Panc1 (cell line): ENCODE results near the gene BTBD8. TPM values are rescaled to one million over a fixed set of nuclear protein-coding genes. Genes with fewer than 3 reads are reported as not detected.

Experiments
- ATAC-seq: fragments of 200-7000 bp; cut with Tn5 transposase; 2 replicates; pipeline ENCODE4 v1.9.1; 2020; ENCODE audit warnings: mild to moderate bottlenecking, moderate library complexity
- BruUV-seq: library from RNA; stranded (reverse); fragments of 400-500 nt; replicated peaks from 2 replicates; lab custom pipeline; 2021; lab: Mats Ljungman, UMichigan
- CTCF ChIA-PET: fragments of 300-600 bp; sonication (Branson Sonifier 250); formaldehyde crosslinking; loops from one replicate; lab custom pipeline; 2022; ENCODE audit warnings: antibody characterized with exemption; lab: Charles Lee
- POLR2A ChIA-PET: fragments of 300-600 bp; sonication (Branson Sonifier 250); formaldehyde crosslinking; loops from one replicate; lab custom pipeline; 2022; ENCODE audit warnings: antibody characterized with exemption; lab: Charles Lee
- DNase-seq: peaks from one replicate; pipeline ENCODE4 v3.0.0-alpha.2; 2010; ENCODE audit warnings: low read depth, low spot score
- H3K27ac ChIP-seq: 2 replicates; pipeline ENCODE4 v1.5.1; 2011; ENCODE audit warnings: mild to moderate bottlenecking, low read length, inconsistent platforms
- H3K27me3 ChIP-seq: fragments of 200-500 bp; sonication (Bioruptor generic); 2 replicates; pipeline ENCODE4 v1.6.0; 2014; ENCODE audit warnings: low read length, inconsistent platforms; ENCODE audit not compliant: control insufficient read depth, insufficient read depth
- H3K36me3 ChIP-seq: fragments of 200-500 bp; sonication (Bioruptor generic); 2 replicates; pipeline ENCODE4 v1.5.1; 2014; ENCODE audit warnings: inconsistent platforms, mild to moderate bottlenecking, low read length, moderate library complexity; ENCODE audit not compliant: control insufficient read depth, insufficient read depth
- H3K4me1 ChIP-seq: 2 replicates; pipeline ENCODE4 v1.5.1; 2011; ENCODE audit warnings: inconsistent platforms, mild to moderate bottlenecking, low read length, moderate library complexity; ENCODE audit not compliant: control insufficient read depth, insufficient read depth
- H3K4me3 ChIP-seq, 2 experiments: 2 replicates each; pipeline ENCODE4 v1.5.1; 2011 to 2012; ENCODE audit warnings: low read depth in 2 of 2, low read length in 2 of 2, mild to moderate bottlenecking in 2 of 2, inconsistent platforms in 1 of 2, moderate library complexity in 1 of 2
- H3K9me3 ChIP-seq: fragments of 200-500 bp; sonication (Bioruptor generic); 2 replicates; pipeline ENCODE4 v1.5.1; 2014; ENCODE audit warnings: low read depth, mild to moderate bottlenecking, inconsistent platforms, low read length, moderate library complexity; ENCODE audit not compliant: control insufficient read depth, insufficient read depth
- POLR2AphosphoS5 ChIP-seq: IDR thresholded peaks from 2 replicates; pipeline ENCODE4 v1.6.1; 2012; ENCODE audit warnings: mild to moderate bottlenecking, low read depth, low read length, moderate library complexity
- SIN3A ChIP-seq: IDR thresholded peaks from 2 replicates; pipeline ENCODE4 v1.6.1; 2012; ENCODE audit warnings: low read depth, mild to moderate bottlenecking, low read length, moderate library complexity, borderline replicate concordance; ENCODE audit not compliant: insufficient read depth
- TCF7L2 ChIP-seq: IDR thresholded peaks from 2 replicates; pipeline ENCODE4 v1.6.1; 2011; ENCODE audit warnings: mild to moderate bottlenecking, low read depth, low read length, inconsistent platforms
- in situ Hi-C: cut with HindIII; loops from 2 replicates; pipeline ENCODE4 v1.10.0; 2016; ENCODE audit warnings: low sequenced_read_pairs, low pct_unique_long_range_greater_than_20kb
- intact Hi-C: fragments of 100-400 bp; cut with micrococcal nuclease; formaldehyde crosslinking; loops from one replicate; pipeline ENCODE4 v1.10.0; 2022; ENCODE audit not compliant: unreplicated experiment
- total RNA-seq: library from RNA; stranded (reverse); gene quantifications from one replicate; pipeline ENCODE4 v1.2.1, GENCODE V29; 2021; ENCODE audit not compliant: unreplicated experiment
- TF ChIP-seq, protein P1 (sequence below): fragments of 450-650 bp; IDR thresholded peaks from 2 replicates; pipeline ENCODE4 v1.5.1; 2017; ENCODE audit warnings: mild to moderate bottlenecking
- TF ChIP-seq, protein P2 (sequence below), 2 experiments: IDR thresholded peaks; 2 replicates each; pipeline ENCODE4 v1.6.1; 2011 to 2012; ENCODE audit warnings: low read depth in 2 of 2, control low read depth in 1 of 2, low read length in 1 of 2, mild to moderate bottlenecking in 1 of 2, moderate library complexity in 1 of 2; ENCODE audit not compliant: insufficient read depth in 1 of 2

Gene BTBD8
- total RNA-seq, 1 experiment from 2014 or later, result 0.69 TPM

DNA sequence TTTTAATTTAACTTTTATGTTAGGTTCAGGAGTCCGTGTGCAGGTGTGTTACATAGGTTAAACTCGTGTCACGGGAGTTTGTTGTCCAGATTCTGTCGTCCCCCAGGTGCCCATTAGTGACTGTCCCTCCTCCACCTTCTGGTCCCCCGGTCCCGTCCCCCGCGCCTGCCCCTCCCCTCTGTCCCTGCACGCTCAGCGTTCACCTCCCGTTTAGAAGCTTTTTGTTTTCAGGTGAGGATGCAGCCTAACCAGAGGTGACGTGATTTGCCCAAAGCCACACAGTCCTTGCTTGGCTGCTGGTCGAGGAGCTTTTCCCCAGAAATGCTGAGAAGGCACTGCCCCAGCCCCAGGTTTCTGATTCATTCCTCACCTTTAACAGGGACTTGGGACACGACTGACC, 138.4 kb downstream of the BTBD8 start:
- no peaks in the 10 kb centered on the region for H3K9me3 ChIP-seq
- no peaks in the 10 kb centered on the region for H3K4me1 ChIP-seq
- CTCF ChIA-PET, result no interaction called here
- in situ Hi-C loops, result no loop called here
- H3K36me3 ChIP-seq, result no peaks in the 10 kb centered on the region
- H3K4me3 ChIP-seq, result no peak overlapping the region
- no peak for DNase-seq
- BruUV-seq, result no TSS peak
- no peak overlapping the region for H3K27ac ChIP-seq
- intact Hi-C loops, result no loop called here
- TF ChIP-seq POLR2AphosphoS5 (no peak), TCF7L2 (no peak), SIN3A (no peak)
- TF ChIP-seq, protein P1, sequence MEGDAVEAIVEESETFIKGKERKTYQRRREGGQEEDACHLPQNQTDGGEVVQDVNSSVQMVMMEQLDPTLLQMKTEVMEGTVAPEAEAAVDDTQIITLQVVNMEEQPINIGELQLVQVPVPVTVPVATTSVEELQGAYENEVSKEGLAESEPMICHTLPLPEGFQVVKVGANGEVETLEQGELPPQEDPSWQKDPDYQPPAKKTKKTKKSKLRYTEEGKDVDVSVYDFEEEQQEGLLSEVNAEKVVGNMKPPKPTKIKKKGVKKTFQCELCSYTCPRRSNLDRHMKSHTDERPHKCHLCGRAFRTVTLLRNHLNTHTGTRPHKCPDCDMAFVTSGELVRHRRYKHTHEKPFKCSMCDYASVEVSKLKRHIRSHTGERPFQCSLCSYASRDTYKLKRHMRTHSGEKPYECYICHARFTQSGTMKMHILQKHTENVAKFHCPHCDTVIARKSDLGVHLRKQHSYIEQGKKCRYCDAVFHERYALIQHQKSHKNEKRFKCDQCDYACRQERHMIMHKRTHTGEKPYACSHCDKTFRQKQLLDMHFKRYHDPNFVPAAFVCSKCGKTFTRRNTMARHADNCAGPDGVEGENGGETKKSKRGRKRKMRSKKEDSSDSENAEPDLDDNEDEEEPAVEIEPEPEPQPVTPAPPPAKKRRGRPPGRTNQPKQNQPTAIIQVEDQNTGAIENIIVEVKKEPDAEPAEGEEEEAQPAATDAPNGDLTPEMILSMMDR, result no peak
- TF ChIP-seq, protein P2, sequence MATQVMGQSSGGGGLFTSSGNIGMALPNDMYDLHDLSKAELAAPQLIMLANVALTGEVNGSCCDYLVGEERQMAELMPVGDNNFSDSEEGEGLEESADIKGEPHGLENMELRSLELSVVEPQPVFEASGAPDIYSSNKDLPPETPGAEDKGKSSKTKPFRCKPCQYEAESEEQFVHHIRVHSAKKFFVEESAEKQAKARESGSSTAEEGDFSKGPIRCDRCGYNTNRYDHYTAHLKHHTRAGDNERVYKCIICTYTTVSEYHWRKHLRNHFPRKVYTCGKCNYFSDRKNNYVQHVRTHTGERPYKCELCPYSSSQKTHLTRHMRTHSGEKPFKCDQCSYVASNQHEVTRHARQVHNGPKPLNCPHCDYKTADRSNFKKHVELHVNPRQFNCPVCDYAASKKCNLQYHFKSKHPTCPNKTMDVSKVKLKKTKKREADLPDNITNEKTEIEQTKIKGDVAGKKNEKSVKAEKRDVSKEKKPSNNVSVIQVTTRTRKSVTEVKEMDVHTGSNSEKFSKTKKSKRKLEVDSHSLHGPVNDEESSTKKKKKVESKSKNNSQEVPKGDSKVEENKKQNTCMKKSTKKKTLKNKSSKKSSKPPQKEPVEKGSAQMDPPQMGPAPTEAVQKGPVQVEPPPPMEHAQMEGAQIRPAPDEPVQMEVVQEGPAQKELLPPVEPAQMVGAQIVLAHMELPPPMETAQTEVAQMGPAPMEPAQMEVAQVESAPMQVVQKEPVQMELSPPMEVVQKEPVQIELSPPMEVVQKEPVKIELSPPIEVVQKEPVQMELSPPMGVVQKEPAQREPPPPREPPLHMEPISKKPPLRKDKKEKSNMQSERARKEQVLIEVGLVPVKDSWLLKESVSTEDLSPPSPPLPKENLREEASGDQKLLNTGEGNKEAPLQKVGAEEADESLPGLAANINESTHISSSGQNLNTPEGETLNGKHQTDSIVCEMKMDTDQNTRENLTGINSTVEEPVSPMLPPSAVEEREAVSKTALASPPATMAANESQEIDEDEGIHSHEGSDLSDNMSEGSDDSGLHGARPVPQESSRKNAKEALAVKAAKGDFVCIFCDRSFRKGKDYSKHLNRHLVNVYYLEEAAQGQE (IDR thresholded peaks at IDR 0.05; ENCODE audit: insufficient read depth in 1 of 2, low read depth in 2 of 2, low read length in 1 of 2), result no peak
- no peak for ATAC-seq
- POLR2A ChIA-PET, result no interaction called here
- H3K27me3 ChIP-seq, result no peaks in the 10 kb centered on the region

DNA sequence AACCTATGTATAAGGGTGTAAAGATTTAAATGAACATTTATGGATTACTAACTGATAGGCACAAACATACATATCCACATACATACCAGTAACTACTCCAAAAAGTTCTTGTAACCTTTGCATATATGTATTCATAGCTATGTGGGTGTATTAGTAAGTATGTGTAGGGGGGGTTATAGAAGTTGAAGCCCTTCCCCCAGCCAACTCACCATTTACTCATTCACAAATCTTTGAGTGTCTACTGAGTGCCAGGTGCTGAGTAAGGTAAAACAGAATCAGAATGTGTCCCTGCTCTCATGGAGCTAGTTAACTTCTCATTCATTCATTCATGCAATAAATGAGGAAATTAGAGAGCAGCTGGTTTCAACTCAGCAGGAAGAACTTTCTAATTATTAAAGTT, 138.9 kb downstream of the BTBD8 start:
- Histone ChIP-seq H3K4me1 (no peaks in the 10 kb centered on the region), H3K9me3 (no peaks in the 10 kb centered on the region), H3K27ac (no peak overlapping the region), H3K36me3 (no peaks in the 10 kb centered on the region), H3K27me3 (no peaks in the 10 kb centered on the region), H3K4me3 (no peak overlapping the region)
- no peak for DNase-seq
- intact Hi-C loops, result no loop called here
- in situ Hi-C loops, result no loop called here
- no peak for TF ChIP-seq SIN3A
- POLR2A ChIA-PET, result no interaction called here
- BruUV-seq, result no TSS peak
- ATAC-seq, result no peak
- CTCF ChIA-PET, result no interaction called here

DNA sequence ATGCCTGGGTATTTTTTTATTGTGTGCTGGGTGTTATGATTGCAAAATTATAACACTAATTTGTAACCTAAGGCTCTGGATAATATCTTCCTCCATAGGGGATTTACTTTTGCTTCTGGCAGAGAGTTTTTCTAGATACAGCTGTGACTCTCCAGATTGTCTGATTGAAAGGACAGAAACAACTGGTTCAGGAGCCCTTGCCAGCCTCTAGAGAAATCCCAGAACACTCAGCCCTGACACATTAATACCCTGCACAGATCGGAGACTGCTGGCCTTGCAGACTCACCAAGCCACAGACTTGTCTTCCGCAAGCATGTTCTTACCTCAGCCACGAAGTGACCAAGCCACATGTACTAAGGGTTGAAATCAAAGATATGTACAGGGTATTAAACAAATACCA, 148.3 kb downstream of the BTBD8 start:
- no peak for ATAC-seq
- in situ Hi-C loops, result no loop called here
- Histone ChIP-seq H3K4me1 (no peaks in the 10 kb centered on the region), H3K9me3 (no peaks in the 10 kb centered on the region), H3K27ac (no peak overlapping the region), H3K27me3 (no peaks in the 10 kb centered on the region), H3K4me3 (no peak overlapping the region), H3K36me3 (no peaks in the 10 kb centered on the region; the same call in 1 of the 2 replicates)
- DNase-seq, result no peak
- intact Hi-C loops, result no loop called here
- TF ChIP-seq TCF7L2, result no peak
- CTCF ChIA-PET, result no interaction called here
- POLR2A ChIA-PET, result no interaction called here
- no TSS peak for BruUV-seq
